ENCODE results near the gene CNIH1. TPM values are rescaled to one million over a fixed set of nuclear protein-coding genes. Genes with fewer than 3 reads are reported as not detected.

Gene CNIH1
- total RNA-seq, 4 donors from 2014 or later: 52.3 to 144 (median 103) TPM

- intact Hi-C loops (cut with DNase I): no loop called here
- no peak for TF ChIP-seq POLR2A (IDR thresholded peaks at IDR 0.05; ENCODE audit: low read depth)
- no peak for TF ChIP-seq CTCF (IDR thresholded peaks at IDR 0.05)
- TF ChIP-seq EP300 (IDR thresholded peaks at IDR 0.05): no peak
- no peak for TF ChIP-seq POLR2AphosphoS5 (IDR thresholded peaks at IDR 0.05)
- peaks cover 14 to 71% (median 49%) of the 10 kb centered on the region in 4 donors for H3K36me3 ChIP-seq
- no peak overlapping the region for H3K27ac ChIP-seq (replicated peaks in 1 of 4)
- no peaks in the 10 kb centered on the region for H3K27me3 ChIP-seq
- no peak overlapping the region for H3K4me3 ChIP-seq
- WGBS: 86% methylated on average over 3 of the region's 3 CpGs
- no peaks in the 10 kb centered on the region for H3K4me1 ChIP-seq
- no peak for DNase-seq (ENCODE audit: extremely low spot score)
- no peaks in the 10 kb centered on the region for H3K9me3 ChIP-seq
Measured at GRCh38 chr14:54427871-54428270, 13.3 kb downstream of the CNIH1 start.

GRCh38 chr14:54425537-54426274 lies 15.5 kb downstream of the CNIH1 start:
- intact Hi-C loops (cut with DNase I): no loop called here

GRCh38 chr14:54425068-54425467 lies 16.1 kb downstream of the CNIH1 start:
- H3K4me3 ChIP-seq: no peak overlapping the region
- no peak for TF ChIP-seq EP300 (IDR thresholded peaks at IDR 0.05)
- no peak for TF ChIP-seq CTCF (IDR thresholded peaks at IDR 0.05)
- H3K4me1 ChIP-seq: no peaks in the 10 kb centered on the region
- no peak overlapping the region for H3K27ac ChIP-seq (replicated peaks in 1 of 4)
- peaks cover 10 to 61% (median 37%) of the 10 kb centered on the region in 4 donors for H3K36me3 ChIP-seq
- no peak for DNase-seq (ENCODE audit: extremely low spot score)
- H3K9me3 ChIP-seq: no peaks in the 10 kb centered on the region
- 88% methylated on average over 2 of the region's 2 CpGs for WGBS
- H3K27me3 ChIP-seq: no peaks in the 10 kb centered on the region
- intact Hi-C loops (cut with DNase I): no loop called here

More at GRCh38 chr14:54425537-54426274, 15.5 kb downstream of the CNIH1 start:
- H3K4me3 ChIP-seq: no peak overlapping the region
- peaks cover 14 to 66% (median 41%) of the 10 kb centered on the region in 4 donors for H3K36me3 ChIP-seq
- H3K4me1 ChIP-seq: no peaks in the 10 kb centered on the region
- 82% methylated on average over 3 of the region's 3 CpGs for WGBS
- H3K9me3 ChIP-seq: no peaks in the 10 kb centered on the region
- TF ChIP-seq POLR2AphosphoS5 (IDR thresholded peaks at IDR 0.05) (no peak), CTCF (IDR thresholded peaks at IDR 0.05) (no peak), EP300 (IDR thresholded peaks at IDR 0.05) (no peak), POLR2A (IDR thresholded peaks at IDR 0.05; ENCODE audit: low read depth) (no peak)
- DNase-seq (ENCODE audit: extremely low spot score): no peak
- H3K27me3 ChIP-seq: no peaks in the 10 kb centered on the region
- no peak overlapping the region for H3K27ac ChIP-seq (replicated peaks in 1 of 4)

- no peak for TF ChIP-seq POLR2AphosphoS5 (IDR thresholded peaks at IDR 0.05)
- no peak for TF ChIP-seq EP300 (IDR thresholded peaks at IDR 0.05)
- TF ChIP-seq CTCF (IDR thresholded peaks at IDR 0.05): no peak
- TF ChIP-seq POLR2A (IDR thresholded peaks at IDR 0.05; ENCODE audit: low read depth): no peak
- Histone ChIP-seq H3K4me1 (no peaks in the 10 kb centered on the region), H3K9me3 (no peaks in the 10 kb centered on the region), H3K27me3 (no peaks in the 10 kb centered on the region), H3K36me3 (peaks cover 5 to 55% (median 31%) of the 10 kb centered on the region in 4 donors), H3K4me3 (no peak overlapping the region), H3K27ac (replicated peaks in 1 of 4) (no peak overlapping the region)
- WGBS: 81% methylated on average over 4 of the region's 4 CpGs
- no peak for DNase-seq (ENCODE audit: extremely low spot score)
- intact Hi-C loops (cut with DNase I): no loop called here
Measured at GRCh38 chr14:54424479-54424901, 16.7 kb downstream of the CNIH1 start.

DNA sequence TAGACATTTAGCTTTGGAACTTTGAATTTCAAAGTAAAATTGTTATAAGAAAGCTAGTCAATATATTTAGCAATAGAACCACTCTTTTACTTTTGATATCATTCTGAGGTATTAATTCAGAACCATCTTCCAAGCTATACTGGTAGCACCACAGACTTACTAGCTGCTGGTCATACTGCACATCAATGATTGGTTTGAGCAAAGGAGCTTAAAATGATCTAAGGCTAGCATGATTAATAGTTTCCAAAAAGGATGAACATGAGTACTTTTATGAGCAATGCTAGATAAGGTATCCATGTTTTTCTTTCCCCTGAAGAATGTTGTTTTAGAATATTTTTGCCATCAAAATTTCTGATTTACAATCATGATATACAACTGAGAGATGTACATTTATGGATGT lies 17.2 kb downstream of the CNIH1 start:
- TF ChIP-seq CTCF (IDR thresholded peaks at IDR 0.05) (no peak), POLR2AphosphoS5 (IDR thresholded peaks at IDR 0.05) (no peak), EP300 (IDR thresholded peaks at IDR 0.05) (no peak), POLR2A (IDR thresholded peaks at IDR 0.05; ENCODE audit: low read depth) (no peak)
- Histone ChIP-seq H3K36me3 (peaks cover 0 to 50% (median 26%) of the 10 kb centered on the region in 4 donors), H3K27ac (replicated peaks in 1 of 4) (no peak overlapping the region), H3K4me3 (no peak overlapping the region), H3K9me3 (no peaks in the 10 kb centered on the region), H3K4me1 (no peaks in the 10 kb centered on the region), H3K27me3 (no peaks in the 10 kb centered on the region)
- intact Hi-C loops (cut with DNase I): no loop called here
- DNase-seq (ENCODE audit: extremely low spot score): no peak
